ENCODE data around the gene JPT2.

JPT2 gene

DNA sequence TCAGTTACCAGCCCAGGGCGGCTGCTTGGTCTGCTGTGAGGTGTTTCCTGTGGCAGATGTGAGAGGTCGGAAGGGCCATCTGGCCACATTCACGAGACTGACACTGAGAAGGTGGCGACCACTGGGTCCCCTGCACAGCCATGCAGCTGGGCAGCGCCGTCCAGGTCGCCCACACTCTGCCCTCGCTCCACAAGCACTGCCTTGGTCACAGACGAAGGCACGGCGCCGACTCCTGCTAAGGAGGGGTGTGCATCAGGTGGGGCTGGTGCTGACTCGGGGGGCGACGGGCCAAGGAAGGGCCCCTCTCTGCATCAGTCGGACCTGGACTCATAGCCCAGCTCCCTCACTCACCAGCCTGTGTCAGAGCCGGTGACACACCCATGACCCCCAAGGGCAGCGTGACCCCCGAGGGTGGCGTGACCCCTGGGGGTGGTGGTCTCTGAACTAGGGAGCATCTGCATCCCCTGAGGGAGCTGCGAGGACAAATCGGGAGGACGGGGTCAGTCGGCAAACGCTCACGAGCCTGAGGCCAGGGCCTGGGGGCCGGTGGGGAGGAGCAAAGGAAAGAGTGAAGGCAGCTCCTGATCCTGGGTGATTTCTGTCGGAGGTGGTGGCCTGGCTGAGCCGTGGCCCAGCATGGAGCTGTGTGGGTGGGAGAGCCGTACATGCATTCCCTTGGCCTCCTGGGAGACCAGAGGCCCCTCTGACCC, 62.9 kb downstream of the JPT2 start:
- DNase-seq = no peak

DNA sequence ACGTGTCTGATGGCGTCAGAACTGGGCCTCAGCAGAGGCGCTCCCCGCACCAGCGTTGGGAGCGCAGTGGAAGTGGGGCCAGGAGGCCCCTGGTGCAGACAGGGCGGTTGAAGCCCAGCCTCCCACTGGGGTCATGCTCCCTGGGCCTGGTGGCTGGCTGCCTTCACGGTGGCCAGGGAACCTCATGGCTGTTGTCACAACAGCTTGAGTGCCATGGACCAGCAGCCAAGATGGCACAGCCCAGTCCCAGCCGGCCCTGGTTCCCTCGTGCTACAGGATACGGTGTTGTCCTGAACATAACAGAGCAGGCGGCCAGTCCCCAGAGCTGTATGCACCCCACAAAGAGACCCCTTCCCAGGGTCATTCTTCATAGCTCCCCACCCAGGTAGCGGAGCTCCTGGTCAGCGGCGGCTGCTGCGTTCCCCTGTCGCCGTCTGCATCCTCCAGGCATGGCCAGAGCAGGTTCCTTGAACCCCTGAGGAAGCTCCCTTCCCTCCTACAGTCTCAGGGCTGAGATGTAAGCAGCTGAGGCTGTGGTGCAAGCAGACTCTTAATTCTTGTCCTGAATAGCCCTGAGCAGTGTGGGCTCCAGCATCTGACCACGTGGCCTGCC, 63.6 kb downstream of the JPT2 start:
- no peak for DNase-seq

DNA sequence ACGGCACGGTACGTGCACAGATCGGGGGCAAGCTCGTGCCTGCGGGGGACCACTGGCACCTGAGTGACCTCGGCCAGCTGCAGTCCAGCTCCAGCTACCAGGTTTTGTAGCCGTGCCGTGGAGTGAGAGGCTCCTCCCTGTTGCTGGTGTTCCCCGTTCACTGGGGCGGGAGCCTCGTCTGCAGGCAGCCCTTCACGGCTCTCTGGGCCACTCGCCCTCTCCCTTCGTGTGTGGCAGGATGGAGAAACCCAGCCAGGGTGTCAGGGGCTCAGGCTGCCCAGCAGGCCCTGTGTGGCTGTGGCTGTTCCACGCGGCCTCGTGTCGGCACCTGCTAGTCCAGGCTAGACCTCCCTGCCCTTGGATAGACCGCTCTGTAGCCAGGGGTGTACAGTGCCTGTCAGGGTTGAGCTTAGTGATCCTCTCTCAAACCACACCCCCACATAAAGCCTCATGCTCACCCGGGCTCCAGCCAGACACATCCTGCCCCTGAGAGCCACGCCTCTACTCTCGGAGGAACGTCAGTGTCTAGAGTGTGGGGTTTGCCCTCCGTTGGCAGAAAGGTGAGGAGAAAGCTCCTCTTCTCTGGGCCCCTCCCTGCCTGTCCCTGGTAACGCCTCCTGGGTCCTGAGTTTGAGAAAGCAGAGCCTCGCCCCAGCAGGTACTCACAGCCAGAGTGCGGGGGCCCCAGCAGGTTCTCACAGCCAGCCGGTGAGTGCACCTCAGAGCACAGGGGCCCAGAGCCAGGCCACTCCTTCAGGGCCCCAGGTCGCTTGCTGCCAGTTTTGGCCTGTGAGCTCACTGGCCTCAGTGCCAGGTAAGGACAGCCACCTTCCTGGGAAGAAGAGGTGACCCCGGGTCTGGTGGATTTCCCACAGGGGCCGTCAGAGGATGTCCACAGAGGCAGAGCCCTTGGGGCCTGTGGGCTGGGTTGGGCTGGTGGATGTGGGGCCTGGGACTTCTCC, 65.6 kb downstream of the JPT2 start:
- DNase-seq = no peak

DNA sequence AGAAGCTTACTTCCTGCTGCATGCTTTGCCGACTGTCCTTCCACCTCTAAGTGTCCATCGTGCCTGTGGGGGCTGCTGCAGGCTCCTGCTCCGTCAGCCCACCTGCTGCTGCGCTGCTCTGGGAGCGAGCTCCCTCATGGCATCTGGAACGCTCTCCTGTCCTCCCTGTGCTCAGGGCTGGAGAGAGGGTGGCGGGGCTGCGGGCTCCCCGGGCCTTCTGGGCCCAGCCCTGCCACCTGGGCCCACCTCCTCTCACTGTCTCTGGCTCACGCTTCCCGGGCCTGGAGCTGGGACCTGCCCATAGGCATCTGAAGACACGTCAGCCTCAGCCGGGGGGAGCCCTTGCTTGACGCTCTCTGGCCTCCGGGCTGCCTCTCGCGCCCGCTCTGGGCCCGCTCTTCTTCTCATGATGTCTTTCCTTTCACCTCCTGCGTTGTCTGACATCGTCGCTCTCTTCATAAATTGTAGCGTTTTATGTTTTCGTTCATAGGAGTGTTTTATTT, 66.3 kb downstream of the JPT2 start:
- no peak for DNase-seq

DNA sequence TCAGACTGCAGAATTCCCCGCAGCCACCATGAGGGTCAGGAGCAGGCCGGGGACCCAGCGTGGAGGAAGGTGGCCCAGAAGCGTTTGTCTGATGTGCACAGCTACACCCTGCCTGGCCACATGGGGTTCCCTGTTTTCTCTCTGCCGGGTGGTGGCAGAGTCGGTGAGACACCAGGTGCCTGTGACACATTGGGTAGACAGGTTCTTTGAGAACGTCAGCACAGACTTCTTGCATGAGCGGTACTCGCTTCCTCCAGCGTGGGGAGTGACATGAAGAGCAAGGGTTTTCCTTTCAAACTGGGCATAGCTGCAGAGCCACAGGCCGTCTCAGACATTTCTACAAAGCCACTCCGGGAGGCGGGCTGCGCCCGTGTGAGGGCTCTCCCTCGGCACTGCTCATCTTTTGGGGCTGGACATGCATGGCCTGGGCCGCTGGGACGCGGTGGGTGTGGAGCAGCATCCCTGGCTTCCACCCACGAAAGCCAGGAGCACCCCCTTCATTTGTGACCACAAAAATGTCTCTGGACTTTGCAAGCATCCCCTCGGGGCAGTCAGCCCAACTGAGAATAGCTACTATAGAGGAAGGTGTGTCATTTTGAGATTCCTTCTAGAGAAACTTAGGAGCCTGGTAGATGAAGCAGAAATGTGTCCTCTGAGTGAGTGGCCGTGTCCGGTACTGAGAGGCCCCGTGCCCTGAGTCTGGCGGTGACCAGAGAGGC, 67.3 kb downstream of the JPT2 start:
- DNase-seq = no peak

DNA sequence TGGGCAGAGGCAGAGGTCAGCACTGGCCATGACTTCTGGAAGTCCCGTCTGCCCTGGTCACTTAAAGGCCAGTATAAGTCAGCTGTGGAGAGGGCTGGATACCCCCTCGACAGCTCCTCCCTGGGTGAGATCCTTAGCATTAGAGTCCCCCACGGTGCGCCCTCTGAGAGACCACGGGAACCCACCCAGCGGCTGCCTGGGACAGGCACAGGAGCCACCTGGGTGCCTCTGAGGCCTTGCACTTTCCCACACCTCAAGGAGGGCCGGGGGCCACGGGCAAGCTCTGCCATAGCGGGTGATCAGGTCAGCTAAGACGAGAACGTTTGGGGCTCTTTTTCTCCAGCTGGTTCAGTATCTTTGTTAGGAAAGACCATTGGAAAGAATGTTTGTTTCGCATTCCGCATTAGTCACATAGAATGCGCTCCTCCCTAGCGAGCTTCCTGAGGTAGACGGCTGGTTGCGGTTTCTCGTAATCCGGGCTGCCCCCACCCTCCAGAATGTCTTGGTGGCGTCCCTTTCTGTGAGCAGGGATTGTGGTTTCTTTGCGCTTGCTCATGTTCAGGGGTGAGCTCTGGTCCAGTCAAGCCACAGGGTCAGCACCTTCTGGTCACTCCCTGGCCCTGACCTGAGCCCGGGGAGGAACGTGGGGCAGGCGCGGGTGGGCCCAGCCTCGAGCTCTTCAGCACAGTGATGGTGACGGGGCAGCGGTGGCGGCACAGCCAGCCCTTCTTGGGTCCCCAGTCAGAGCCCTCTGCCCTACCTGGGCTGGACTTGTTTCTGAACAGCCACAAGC, 68.0 kb downstream of the JPT2 start:
- no peak for DNase-seq

DNA sequence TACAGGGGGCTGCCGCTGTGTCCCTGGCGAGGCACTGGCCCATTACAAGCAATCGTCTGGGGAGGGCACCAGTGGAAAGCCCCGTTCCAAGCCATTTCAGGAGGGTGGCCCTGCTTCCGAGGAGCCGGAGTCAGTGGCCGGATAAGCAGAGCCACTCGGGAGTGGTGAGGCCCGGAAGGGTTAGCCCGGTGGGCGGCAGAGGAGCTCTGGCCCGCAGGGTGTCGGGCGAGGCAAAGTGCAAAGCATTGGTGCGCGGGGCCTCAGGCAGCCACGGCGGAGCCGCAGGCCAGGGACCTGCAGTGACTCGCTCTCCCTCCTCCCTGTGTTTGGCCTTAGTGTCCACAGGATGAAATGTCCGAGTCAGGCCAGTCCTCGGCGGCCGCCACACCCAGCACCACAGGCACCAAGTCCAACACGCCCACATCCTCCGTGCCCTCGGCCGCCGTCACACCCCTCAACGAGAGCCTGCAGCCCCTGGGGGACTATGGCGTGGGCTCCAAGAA, 68.7 kb downstream of the JPT2 start:
- no peak for DNase-seq

DNA sequence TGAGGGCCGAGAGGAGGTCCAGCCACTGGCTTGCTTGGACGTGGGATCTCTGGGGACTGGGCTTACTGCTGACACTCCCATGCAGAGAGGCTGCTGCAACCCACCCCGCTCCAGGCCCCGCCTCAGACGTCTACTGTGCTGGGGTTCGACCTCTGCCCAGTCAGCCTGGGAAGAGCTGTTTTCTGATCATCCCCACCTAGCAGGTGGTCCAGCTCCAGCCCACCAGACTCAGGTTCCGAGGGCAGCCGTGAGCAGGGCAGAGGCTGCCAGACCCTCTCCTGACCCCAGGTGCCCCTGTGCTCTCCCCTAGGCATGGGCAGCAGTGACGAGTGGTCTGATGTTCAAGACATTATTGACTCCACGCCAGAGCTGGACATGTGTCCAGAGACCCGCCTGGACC, 69.9 kb downstream of the JPT2 start:
- DNase-seq = no peak

DNA sequence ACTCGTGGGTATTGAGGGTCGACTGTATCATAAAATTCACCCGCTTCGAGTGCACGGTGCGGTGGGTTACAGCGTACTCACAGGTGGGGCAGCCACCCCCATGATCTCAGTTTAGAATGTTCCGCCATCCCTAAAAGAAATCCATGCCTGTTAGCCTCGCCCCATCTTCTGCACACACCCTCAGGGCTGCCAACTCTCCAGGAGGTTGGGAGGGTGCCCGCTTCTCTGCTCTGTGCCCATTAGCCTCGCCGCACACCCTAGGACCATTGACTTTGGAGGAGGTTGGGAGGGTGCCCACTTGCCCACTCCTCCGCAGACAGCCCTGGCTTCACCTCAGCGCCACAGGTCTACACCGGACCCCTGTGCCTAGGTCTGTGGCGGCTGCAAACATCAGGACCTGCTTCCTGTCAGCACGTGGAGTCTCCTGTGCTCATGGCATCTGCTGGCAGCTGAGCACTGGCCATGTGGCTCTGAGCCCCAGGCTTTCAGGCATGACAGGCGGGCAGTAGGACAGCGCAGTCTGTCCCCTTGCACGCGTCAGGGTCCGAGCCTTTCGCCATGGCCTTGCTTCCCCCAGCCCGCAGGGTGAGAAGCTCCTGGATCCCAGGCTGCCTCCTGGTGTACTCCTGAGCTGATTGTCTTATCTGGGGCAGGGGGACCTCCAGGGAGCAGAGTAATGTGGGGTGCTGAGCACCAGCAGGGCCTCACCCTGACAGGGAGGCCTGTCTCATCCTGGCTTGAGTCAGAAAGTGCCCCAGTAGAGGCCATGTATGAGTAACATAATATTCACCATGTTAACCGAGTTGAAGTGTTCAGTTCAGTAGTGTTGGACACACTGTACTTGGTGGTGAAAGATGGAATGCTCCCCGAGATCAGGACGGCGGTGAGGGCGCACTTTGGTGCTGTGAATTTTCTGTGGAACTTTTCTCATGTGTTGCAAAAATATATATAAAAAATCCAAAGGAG, 71.4 kb downstream of the JPT2 start:
- no peak for DNase-seq

Data from NCI-H2081 treated with DMSO at 0.1 percent for 48 hours (cell line).